Measurements from ENCODE around the gene C12orf57. TPM values are rescaled to one million over a fixed set of nuclear protein-coding genes. Genes with fewer than 3 reads are reported as not detected.

Gene C12orf57
- total RNA-seq, 1 experiment from 2014 or later: 158 TPM

GRCh38 chr12:6904280-6905276, 39.2 kb upstream of the C12orf57 start, which contains the start of gene LRRC23:
Gene LRRC23 (plus strand): TSS chr12:6904822. CDS start chr12:6905634, 812 bp downstream.
- no peaks in the 10 kb centered on the region for H3K9me3 Mint-ChIP-seq
- DNase-seq (ENCODE audit: low spot score) (peak; percentile 100), ATAC-seq (peak; percentile 96)
- no peak within 1 kb of the TSS for H3K4me3 Mint-ChIP-seq
- H3K36me3 Mint-ChIP-seq: no peaks in the 10 kb centered on the region
- POLR2A ChIA-PET: interaction anchor here (1.0 to 2.1 kb wide), 5 partner anchors 13 to 83 kb away, joined by 4 to 12 read pairs (median 8); partner anchors contain the start of genes C12orf57, GPR162, RNU7-1 and SPSB2
- peaks cover 6% of the 10 kb centered on the region; the same call in 1 of the 2 replicates for H3K27me3 Mint-ChIP-seq (ENCODE audit: low read depth)
- CTCF ChIA-PET: interaction anchor here (1.4 to 8.0 kb wide), 6 partner anchors 13 to 35 kb away, joined by 3 to 53 read pairs (median 11); partner anchors contain the start of gene SPSB2
- H3K27ac Mint-ChIP-seq: no peak within 1 kb of the TSS; the same call in 1 of the 2 replicates
- peaks cover 10% of the 10 kb centered on the region for H3K4me1 Mint-ChIP-seq
- TF ChIP-seq ZNF512 (CRISPR knock-in tag; IDR thresholded peaks at IDR 0.05; ENCODE audit: borderline replicate concordance): no peak
- TF ChIP-seq NR2C2 (CRISPR knock-in tag; IDR thresholded peaks at IDR 0.05): no peak
- TF ChIP-seq ZNF532 (CRISPR knock-in tag; IDR thresholded peaks at IDR 0.05; ENCODE audit: borderline replicate concordance): no peak
- no peak for TF ChIP-seq CDX4 (CRISPR knock-in tag; IDR thresholded peaks at IDR 0.05; ENCODE audit: borderline replicate concordance)
- TF ChIP-seq SP1 (CRISPR knock-in tag; conservative IDR thresholded peaks at IDR 0.05): peak; percentile 81
- no peak for TF ChIP-seq ZNF416 (CRISPR knock-in tag; IDR thresholded peaks at IDR 0.05)
- TF ChIP-seq GTF2I (CRISPR knock-in tag; conservative IDR thresholded peaks at IDR 0.05): no peak
- TF ChIP-seq FOXK1 (CRISPR knock-in tag; IDR thresholded peaks at IDR 0.05): peak; percentile 72; the same call in 1 of the 2 replicates
- TF ChIP-seq, protein P1, sequence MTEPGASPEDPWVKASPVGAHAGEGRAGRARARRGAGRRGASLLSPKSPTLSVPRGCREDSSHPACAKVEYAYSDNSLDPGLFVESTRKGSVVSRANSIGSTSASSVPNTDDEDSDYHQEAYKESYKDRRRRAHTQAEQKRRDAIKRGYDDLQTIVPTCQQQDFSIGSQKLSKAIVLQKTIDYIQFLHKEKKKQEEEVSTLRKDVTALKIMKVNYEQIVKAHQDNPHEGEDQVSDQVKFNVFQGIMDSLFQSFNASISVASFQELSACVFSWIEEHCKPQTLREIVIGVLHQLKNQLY (CRISPR knock-in tag; IDR thresholded peaks at IDR 0.05): no peak
- TF ChIP-seq, protein P2, sequence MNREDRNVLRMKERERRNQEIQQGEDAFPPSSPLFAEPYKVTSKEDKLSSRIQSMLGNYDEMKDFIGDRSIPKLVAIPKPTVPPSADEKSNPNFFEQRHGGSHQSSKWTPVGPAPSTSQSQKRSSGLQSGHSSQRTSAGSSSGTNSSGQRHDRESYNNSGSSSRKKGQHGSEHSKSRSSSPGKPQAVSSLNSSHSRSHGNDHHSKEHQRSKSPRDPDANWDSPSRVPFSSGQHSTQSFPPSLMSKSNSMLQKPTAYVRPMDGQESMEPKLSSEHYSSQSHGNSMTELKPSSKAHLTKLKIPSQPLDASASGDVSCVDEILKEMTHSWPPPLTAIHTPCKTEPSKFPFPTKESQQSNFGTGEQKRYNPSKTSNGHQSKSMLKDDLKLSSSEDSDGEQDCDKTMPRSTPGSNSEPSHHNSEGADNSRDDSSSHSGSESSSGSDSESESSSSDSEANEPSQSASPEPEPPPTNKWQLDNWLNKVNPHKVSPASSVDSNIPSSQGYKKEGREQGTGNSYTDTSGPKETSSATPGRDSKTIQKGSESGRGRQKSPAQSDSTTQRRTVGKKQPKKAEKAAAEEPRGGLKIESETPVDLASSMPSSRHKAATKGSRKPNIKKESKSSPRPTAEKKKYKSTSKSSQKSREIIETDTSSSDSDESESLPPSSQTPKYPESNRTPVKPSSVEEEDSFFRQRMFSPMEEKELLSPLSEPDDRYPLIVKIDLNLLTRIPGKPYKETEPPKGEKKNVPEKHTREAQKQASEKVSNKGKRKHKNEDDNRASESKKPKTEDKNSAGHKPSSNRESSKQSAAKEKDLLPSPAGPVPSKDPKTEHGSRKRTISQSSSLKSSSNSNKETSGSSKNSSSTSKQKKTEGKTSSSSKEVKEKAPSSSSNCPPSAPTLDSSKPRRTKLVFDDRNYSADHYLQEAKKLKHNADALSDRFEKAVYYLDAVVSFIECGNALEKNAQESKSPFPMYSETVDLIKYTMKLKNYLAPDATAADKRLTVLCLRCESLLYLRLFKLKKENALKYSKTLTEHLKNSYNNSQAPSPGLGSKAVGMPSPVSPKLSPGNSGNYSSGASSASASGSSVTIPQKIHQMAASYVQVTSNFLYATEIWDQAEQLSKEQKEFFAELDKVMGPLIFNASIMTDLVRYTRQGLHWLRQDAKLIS (CRISPR knock-in tag; IDR thresholded peaks at IDR 0.05; ENCODE audit: borderline replicate concordance): no peak
- no peak for TF ChIP-seq GRHL2 (CRISPR knock-in tag; IDR thresholded peaks at IDR 0.05; ENCODE audit: insufficient replicate concordance, severe bottlenecking)
- TF ChIP-seq PRRX2 (CRISPR knock-in tag; IDR thresholded peaks at IDR 0.05): no peak
- TF ChIP-seq ETV6 (CRISPR knock-in tag; IDR thresholded peaks at IDR 0.05): peak; percentile 28; the same call in 1 of the 2 replicates
- TF ChIP-seq, protein P3, sequence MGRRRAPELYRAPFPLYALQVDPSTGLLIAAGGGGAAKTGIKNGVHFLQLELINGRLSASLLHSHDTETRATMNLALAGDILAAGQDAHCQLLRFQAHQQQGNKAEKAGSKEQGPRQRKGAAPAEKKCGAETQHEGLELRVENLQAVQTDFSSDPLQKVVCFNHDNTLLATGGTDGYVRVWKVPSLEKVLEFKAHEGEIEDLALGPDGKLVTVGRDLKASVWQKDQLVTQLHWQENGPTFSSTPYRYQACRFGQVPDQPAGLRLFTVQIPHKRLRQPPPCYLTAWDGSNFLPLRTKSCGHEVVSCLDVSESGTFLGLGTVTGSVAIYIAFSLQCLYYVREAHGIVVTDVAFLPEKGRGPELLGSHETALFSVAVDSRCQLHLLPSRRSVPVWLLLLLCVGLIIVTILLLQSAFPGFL (CRISPR knock-in tag; IDR thresholded peaks at IDR 0.05; ENCODE audit: borderline replicate concordance): no peak
- TF ChIP-seq EMX1 (CRISPR knock-in tag; IDR thresholded peaks at IDR 0.05): no peak
- TF ChIP-seq E2F1 (CRISPR knock-in tag; IDR thresholded peaks at IDR 0.05): no peak
- TF ChIP-seq STAT6 (CRISPR knock-in tag; conservative IDR thresholded peaks at IDR 0.05; ENCODE audit: low read depth): no peak
